Loucy (cell line): ENCODE measurements around the gene ABTB2.

ENCODE experiments used
- H2AFZ ChIP-seq: fragments of 200-600 bp; sonication (generic); 2 replicates; pipeline ENCODE4 v1.6.0; 2016; ENCODE audit warnings: antibody characterized with exemption, mild to moderate bottlenecking, low read length, moderate library complexity
- H3F3A ChIP-seq: fragments of 200-600 bp; 2 replicates; pipeline ENCODE4 v1.6.0; 2016; ENCODE audit warnings: antibody characterized with exemption, low read depth, mild to moderate bottlenecking
- H3K27me3 ChIP-seq: fragments of 200-600 bp; sonication (generic); 2 replicates; pipeline ENCODE4 v1.6.1; 2014; ENCODE audit warnings: low read length, mild to moderate bottlenecking; ENCODE audit not compliant: insufficient read depth, poor library complexity, severe bottlenecking
- H3K36me3 ChIP-seq: fragments of 200-600 bp; sonication (generic); 2 replicates; pipeline ENCODE4 v1.6.1; 2016; ENCODE audit warnings: low read length; ENCODE audit not compliant: insufficient read depth
- H3K4me1 ChIP-seq: fragments of 200-600 bp; sonication (generic); 2 replicates; pipeline ENCODE4 v1.5.1; 2014; ENCODE audit warnings: low read length, mild to moderate bottlenecking; ENCODE audit not compliant: insufficient read depth, poor library complexity, severe bottlenecking
- H3K4me2 ChIP-seq: fragments of 200-600 bp; sonication (generic); 2 replicates; pipeline ENCODE4 v1.6.0; 2014; ENCODE audit warnings: antibody characterized with exemption, low read length, low read depth, mild to moderate bottlenecking; ENCODE audit not compliant: poor library complexity, severe bottlenecking
- H3K4me3 ChIP-seq: fragments of 200-600 bp; sonication (generic); 2 replicates; pipeline ENCODE4 v1.5.1; 2014; ENCODE audit warnings: low read length, mild to moderate bottlenecking, mixed read lengths; ENCODE audit not compliant: poor library complexity, severe bottlenecking
- H3K79me2 ChIP-seq: fragments of 200-600 bp; sonication (generic); 2 replicates; pipeline ENCODE4 v1.6.1; 2014; ENCODE audit warnings: low read length; ENCODE audit not compliant: insufficient read depth
- H3K9ac ChIP-seq: fragments of 200-600 bp; sonication (generic); 2 replicates; pipeline ENCODE4 v1.6.0; 2014; ENCODE audit warnings: mild to moderate bottlenecking, low read depth, low read length, moderate library complexity; ENCODE audit not compliant: poor library complexity, severe bottlenecking
- H3K9me2 ChIP-seq: fragments of 200-600 bp; sonication (generic); replicated peaks from 2 replicates; pipeline ENCODE4 v1.6.1; 2016; ENCODE audit warnings: low read depth, low read length, mixed read lengths
- H3K9me3 ChIP-seq: fragments of 200-600 bp; sonication (generic); 2 replicates; pipeline ENCODE4 v1.6.1; 2014; ENCODE audit warnings: mild to moderate bottlenecking, antibody characterized with exemption, low read length, low read depth; ENCODE audit not compliant: insufficient read depth
- H4K20me1 ChIP-seq: fragments of 200-600 bp; sonication (generic); 2 replicates; pipeline ENCODE4 v1.6.0; 2014; ENCODE audit warnings: antibody characterized with exemption, low read length, mild to moderate bottlenecking; ENCODE audit not compliant: insufficient read depth, poor library complexity, severe bottlenecking
- EZH2phosphoT487 ChIP-seq: fragments of 200-600 bp; IDR thresholded peaks from 2 replicates; pipeline ENCODE4 v1.6.1; 2018; ENCODE audit warnings: antibody characterized with exemption, mild to moderate bottlenecking, moderate library complexity, borderline replicate concordance
- TF ChIP-seq, protein P1 (sequence below): fragments of 200-600 bp; sonication (generic); conservative IDR thresholded peaks from 2 replicates; pipeline ENCODE4 v1.5.1; 2014; ENCODE audit warnings: mild to moderate bottlenecking, antibody characterized with exemption, low read length

The ABTB2 gene

DNA sequence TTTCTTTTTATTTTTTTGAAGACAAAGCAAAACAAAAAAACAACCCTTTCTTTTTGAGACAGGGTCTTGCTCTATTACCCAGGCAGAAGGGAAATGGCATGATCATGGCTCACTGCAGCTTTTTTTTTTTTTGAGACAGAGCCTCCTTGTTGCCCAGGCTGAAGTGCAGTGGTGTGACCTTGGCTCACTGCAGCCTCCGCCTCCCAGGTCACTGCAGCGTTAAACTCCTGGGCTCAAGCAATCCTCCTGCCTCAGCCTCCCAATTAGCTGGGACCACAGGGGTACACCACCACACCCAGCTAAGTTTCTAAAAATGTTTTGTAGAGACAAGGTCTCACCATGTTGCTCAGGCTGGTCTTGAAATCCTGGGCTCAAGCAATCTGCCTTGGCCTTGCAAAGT lies 124.6 kb downstream of the ABTB2 start:
- Histone ChIP-seq H4K20me1 (no peaks in the 10 kb centered on the region), H3K79me2 (no peaks in the 10 kb centered on the region)
- TF ChIP-seq, protein P1, sequence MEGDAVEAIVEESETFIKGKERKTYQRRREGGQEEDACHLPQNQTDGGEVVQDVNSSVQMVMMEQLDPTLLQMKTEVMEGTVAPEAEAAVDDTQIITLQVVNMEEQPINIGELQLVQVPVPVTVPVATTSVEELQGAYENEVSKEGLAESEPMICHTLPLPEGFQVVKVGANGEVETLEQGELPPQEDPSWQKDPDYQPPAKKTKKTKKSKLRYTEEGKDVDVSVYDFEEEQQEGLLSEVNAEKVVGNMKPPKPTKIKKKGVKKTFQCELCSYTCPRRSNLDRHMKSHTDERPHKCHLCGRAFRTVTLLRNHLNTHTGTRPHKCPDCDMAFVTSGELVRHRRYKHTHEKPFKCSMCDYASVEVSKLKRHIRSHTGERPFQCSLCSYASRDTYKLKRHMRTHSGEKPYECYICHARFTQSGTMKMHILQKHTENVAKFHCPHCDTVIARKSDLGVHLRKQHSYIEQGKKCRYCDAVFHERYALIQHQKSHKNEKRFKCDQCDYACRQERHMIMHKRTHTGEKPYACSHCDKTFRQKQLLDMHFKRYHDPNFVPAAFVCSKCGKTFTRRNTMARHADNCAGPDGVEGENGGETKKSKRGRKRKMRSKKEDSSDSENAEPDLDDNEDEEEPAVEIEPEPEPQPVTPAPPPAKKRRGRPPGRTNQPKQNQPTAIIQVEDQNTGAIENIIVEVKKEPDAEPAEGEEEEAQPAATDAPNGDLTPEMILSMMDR, result no peak
- TF ChIP-seq EZH2phosphoT487, result no peak

DNA sequence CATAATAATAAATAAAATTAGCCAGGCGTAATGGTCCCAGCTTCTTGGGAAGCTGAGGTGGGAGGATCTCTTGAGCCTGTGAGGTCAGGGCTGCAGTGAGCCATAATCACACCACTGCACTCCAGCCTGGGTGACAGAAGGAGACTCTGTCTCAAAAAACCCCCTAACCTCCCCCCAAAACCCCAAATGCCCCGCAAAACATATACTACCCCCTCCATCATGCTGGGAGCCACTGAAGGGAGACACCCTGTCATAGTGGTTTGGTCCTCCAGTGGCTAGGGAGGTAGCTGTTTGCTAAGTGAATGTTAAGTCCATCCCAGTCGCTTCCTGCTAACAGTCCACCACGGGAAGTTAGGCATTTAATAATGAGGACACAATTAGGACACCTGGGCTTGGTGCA lies 125.0 kb downstream of the ABTB2 start:
- H3K9me3 ChIP-seq, result no peaks in the 10 kb centered on the region
- H3K36me3 ChIP-seq, result no peaks in the 10 kb centered on the region
- no peaks in the 10 kb centered on the region for H3K79me2 ChIP-seq
- no peaks in the 10 kb centered on the region for H3K9me2 ChIP-seq
- TF ChIP-seq, protein P1, result no peak
- no peak for TF ChIP-seq EZH2phosphoT487
- H3K4me1 ChIP-seq, result peaks cover 16% of the 10 kb centered on the region
- no peak overlapping the region for H3K9ac ChIP-seq
- no peak overlapping the region for H3K4me2 ChIP-seq
- no peaks in the 10 kb centered on the region for H3F3A ChIP-seq
- no peaks in the 10 kb centered on the region for H4K20me1 ChIP-seq
- no peak overlapping the region for H3K4me3 ChIP-seq
- no peak overlapping the region for H2AFZ ChIP-seq
- H3K27me3 ChIP-seq, result no peaks in the 10 kb centered on the region

More for the DNA sequence above, 124.6 kb downstream of the ABTB2 start:
- Histone ChIP-seq H3K4me2 (no peak overlapping the region), H3K4me1 (peaks cover 16% of the 10 kb centered on the region), H3K9me3 (no peaks in the 10 kb centered on the region), H3K9ac (no peak overlapping the region), H3K9me2 (no peaks in the 10 kb centered on the region), H2AFZ (no peak overlapping the region), H3F3A (no peaks in the 10 kb centered on the region), H3K27me3 (no peaks in the 10 kb centered on the region), H3K36me3 (no peaks in the 10 kb centered on the region), H3K4me3 (no peak overlapping the region)

DNA sequence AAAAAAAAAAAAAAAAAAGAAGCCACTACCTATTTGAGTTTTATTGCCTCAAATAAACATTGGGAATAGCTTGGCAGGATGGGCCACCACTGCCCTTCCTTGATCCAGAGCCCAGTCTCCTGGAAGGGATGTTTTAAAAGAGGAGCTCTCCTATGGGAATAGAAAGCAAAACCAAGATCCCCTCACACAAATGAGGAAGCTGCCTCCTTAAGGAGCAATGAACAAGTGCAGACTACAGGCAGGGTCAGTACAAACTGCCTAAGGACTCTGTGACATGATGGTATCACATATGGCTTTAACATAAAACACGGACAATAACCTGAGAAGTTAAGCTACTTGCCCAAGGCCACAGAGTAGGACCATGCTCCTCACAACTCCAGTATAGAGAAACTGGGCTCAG lies 131.6 kb downstream of the ABTB2 start:
- Histone ChIP-seq H4K20me1 (no peaks in the 10 kb centered on the region), H3F3A (no peaks in the 10 kb centered on the region), H3K79me2 (no peaks in the 10 kb centered on the region), H2AFZ (no peak overlapping the region), H3K4me3 (no peak overlapping the region), H3K9me2 (no peaks in the 10 kb centered on the region), H3K9ac (no peak overlapping the region), H3K36me3 (no peaks in the 10 kb centered on the region), H3K9me3 (no peaks in the 10 kb centered on the region), H3K27me3 (no peaks in the 10 kb centered on the region), H3K4me2 (no peak overlapping the region), H3K4me1 (peaks cover 30% of the 10 kb centered on the region)
- TF ChIP-seq EZH2phosphoT487, result no peak
- TF ChIP-seq, protein P1, result no peak
